Fibroblast of lung (primary cell): ENCODE measurements around the gene NBEAL1. TPM values are rescaled to one million over a fixed set of nuclear protein-coding genes. Genes with fewer than 3 reads are reported as not detected.
"Not testable (repeated sequence)": the region's sequence is repeated elsewhere in the genome, so short reads cannot be mapped to it uniquely, and the experiment has no call there.

Experiments
- DNase-seq, 2 donors: peaks; one replicate each; pipeline versions ENCODE4 v3.0.0 to v3.0.0-alpha.2; 2010; ENCODE audit warnings: low read depth in 2 of 2
- H2AFZ ChIP-seq: 2 replicates; pipeline ENCODE4 v1.5.1; 2012; ENCODE audit warnings: low read length, control low read depth, inconsistent platforms
- H3K27ac ChIP-seq: 2 replicates; pipeline ENCODE4 v1.5.1; 2011; ENCODE audit warnings: low read length, control low read depth; ENCODE audit not compliant: insufficient read depth
- H3K27me3 ChIP-seq: 2 replicates; pipeline ENCODE4 v1.5.1; 2011; ENCODE audit warnings: mild to moderate bottlenecking, low read length; ENCODE audit not compliant: control insufficient read depth, insufficient read depth
- H3K36me3 ChIP-seq: 2 replicates; pipeline ENCODE4 v1.5.1; 2011; ENCODE audit warnings: low read length; ENCODE audit not compliant: control insufficient read depth, insufficient read depth
- H3K4me1 ChIP-seq: 2 replicates; pipeline ENCODE4 v1.5.1; 2011; ENCODE audit warnings: low read length; ENCODE audit not compliant: control insufficient read depth, insufficient read depth; ENCODE audit errors: extremely low read depth
- H3K4me2 ChIP-seq: 2 replicates; pipeline ENCODE4 v1.5.1; 2011; ENCODE audit warnings: low read length, control low read depth; ENCODE audit not compliant: insufficient read depth; ENCODE audit errors: extremely low read depth
- H3K4me3 ChIP-seq, 4 experiments: fragments of 200-600 bp in 1 of 4; sonication (generic) in 1 of 4; replicated peaks in 1 of 4; 2 replicates each; pipeline ENCODE4 v1.5.1; 2011 to 2016; ENCODE audit warnings: low read length in 4 of 4, low read depth in 3 of 4, mild to moderate bottlenecking in 3 of 4, control low read depth in 2 of 4, inconsistent platforms in 1 of 4, mixed read lengths in 1 of 4; ENCODE audit not compliant: insufficient read depth in 1 of 4; ENCODE audit errors: control extremely low read depth in 1 of 4
- H3K79me2 ChIP-seq: 2 replicates; pipeline ENCODE4 v1.5.1; 2012; ENCODE audit warnings: mild to moderate bottlenecking, low read length, inconsistent platforms; ENCODE audit not compliant: control insufficient read depth, insufficient read depth
- H3K9ac ChIP-seq: 2 replicates; pipeline ENCODE4 v1.5.1; 2011; ENCODE audit warnings: mild to moderate bottlenecking, low read length, control low read depth; ENCODE audit not compliant: insufficient read depth
- H3K9me3 ChIP-seq: 2 replicates; pipeline ENCODE4 v1.5.1; 2012; ENCODE audit warnings: low read depth, low read length; ENCODE audit not compliant: control insufficient read depth, insufficient read depth
- H4K20me1 ChIP-seq: 2 replicates; pipeline ENCODE4 v1.5.1; 2011; ENCODE audit warnings: low read length; ENCODE audit not compliant: control insufficient read depth, insufficient read depth; ENCODE audit errors: extremely low read depth
- CTCF ChIP-seq, 2 donors: IDR thresholded peaks in 1 of 2; conservative IDR thresholded peaks in 1 of 2; 1 replicate in 1 of 2; 2 replicates in 1 of 2; pipeline ENCODE4 v1.5.1; 2011 to 2012; ENCODE audit warnings: low read length in 2 of 2, control low read depth in 1 of 2, inconsistent platforms in 1 of 2, low read depth in 1 of 2, mild to moderate bottlenecking in 1 of 2
- EZH2 ChIP-seq: IDR thresholded peaks from 2 replicates; pipeline ENCODE4 v1.5.1; 2012; ENCODE audit warnings: low read length, control low read depth, mild to moderate bottlenecking; ENCODE audit errors: missing control alignments
- polyA plus RNA-seq, 2 donors: library from polyadenylated mRNA; depleted of rRNA in 1 of 2; stranded (reverse) in 1 of 2; unstranded in 1 of 2; fragments of >200 nt; gene quantifications; 2 replicates each; pipeline ENCODE4 v1.2.1, GENCODE V29; 2011 to 2012; ENCODE audit warnings: missing spikeins in 1 of 2
- total RNA-seq: library from RNA; depleted of rRNA; stranded (reverse); fragments of >200 nt; gene quantifications from 2 replicates; pipeline ENCODE4 v1.2.1, GENCODE V29; 2014

The NBEAL1 gene
- total and polyA plus RNA-seq, 2 donors (not counting 1 experiment from before 2014, with no cell fraction given): 14.8 to 55.7 TPM

GRCh38 chr2:203149194-203149593 is 134.5 kb downstream of the NBEAL1 start:
- Histone ChIP-seq H3K9me3 (no peaks in the 10 kb centered on the region), H3K9ac (no peak overlapping the region), H4K20me1 (no peaks in the 10 kb centered on the region), H3K4me3 (no peak overlapping the region), H3K27ac (no peak overlapping the region), H3K79me2 (no peaks in the 10 kb centered on the region), H2AFZ (no peak overlapping the region), H3K36me3 (peaks cover 4% of the 10 kb centered on the region), H3K27me3 (no peaks in the 10 kb centered on the region), H3K4me1 (no peaks in the 10 kb centered on the region), H3K4me2 (no peak overlapping the region)
- no peak for DNase-seq
- no peak for TF ChIP-seq CTCF (conservative IDR thresholded peaks at IDR 0.05 in 1 of 2, IDR thresholded peaks at IDR 0.05 in 1 of 2; ENCODE audit: low read depth in 1 of 2, low read length in 2 of 2)
- TF ChIP-seq EZH2: no peak

- H3K9ac ChIP-seq: no peak overlapping the region
- H3K4me2 ChIP-seq: no peak overlapping the region
- peaks cover 2% of the 10 kb centered on the region for H4K20me1 ChIP-seq
- TF ChIP-seq CTCF (conservative IDR thresholded peaks at IDR 0.05 in 1 of 2, IDR thresholded peaks at IDR 0.05 in 1 of 2; ENCODE audit: low read depth in 1 of 2, low read length in 2 of 2) (no peak), EZH2 (no peak)
- no peaks in the 10 kb centered on the region for H3K79me2 ChIP-seq
- peaks cover 3% of the 10 kb centered on the region for H3K36me3 ChIP-seq
- H3K27ac ChIP-seq: no peak overlapping the region
- no peaks in the 10 kb centered on the region for H3K4me1 ChIP-seq
- DNase-seq: no peak
- H3K4me3 ChIP-seq: no peak overlapping the region
- no peaks in the 10 kb centered on the region for H3K9me3 ChIP-seq
- H2AFZ ChIP-seq: no peak overlapping the region
- H3K27me3 ChIP-seq: no peaks in the 10 kb centered on the region
Measured at GRCh38 chr2:203155406-203155805, 140.7 kb downstream of the NBEAL1 start.

DNA sequence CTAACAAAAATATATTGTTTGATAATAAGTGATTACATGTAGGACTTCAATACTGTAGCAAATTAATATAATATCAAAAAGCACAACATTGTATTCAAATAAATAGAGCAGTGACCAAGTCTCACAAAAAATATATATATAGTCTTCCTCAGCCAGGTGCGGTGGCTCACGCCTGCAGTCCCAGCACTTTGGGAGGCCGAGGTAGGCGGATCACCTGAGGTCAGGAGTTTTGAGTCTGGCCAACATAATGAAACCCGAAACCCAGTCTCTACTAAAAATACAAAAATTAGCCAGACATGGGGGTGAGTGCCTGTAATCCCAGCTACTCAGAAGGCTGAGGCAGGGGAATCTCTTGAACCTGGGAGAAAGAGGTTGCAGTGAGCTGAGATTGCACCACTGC is 148.0 kb downstream of the NBEAL1 start:
- H3K27ac ChIP-seq, H3K27me3 ChIP-seq, H4K20me1 ChIP-seq, H3K4me2 ChIP-seq, H3K4me1 ChIP-seq, H3K9ac ChIP-seq, H2AFZ ChIP-seq, DNase-seq, H3K4me3 ChIP-seq, H3K36me3 ChIP-seq, H3K9me3 ChIP-seq, H3K79me2 ChIP-seq: not testable (repeated sequence)
